Esophagus (tissue), 2 donors: ENCODE results near the gene CDHR1. TPM values are rescaled to one million over a fixed set of nuclear protein-coding genes. Genes with fewer than 3 reads are reported as not detected.

Source experiments
- H3K27ac ChIP-seq, 2 donors: one replicate each; pipeline ENCODE4 v1.5.1; 2013; ENCODE audit warnings: low read depth in 2 of 2, mild to moderate bottlenecking in 2 of 2, inconsistent platforms in 1 of 2, low read length in 1 of 2, moderate library complexity in 1 of 2
- H3K27me3 ChIP-seq, 2 donors: one replicate each; pipeline ENCODE4 v1.6.1; 2013; ENCODE audit warnings: low read length in 2 of 2, control low read depth in 1 of 2, mild to moderate bottlenecking in 1 of 2; ENCODE audit not compliant: insufficient read depth in 2 of 2, control insufficient read depth in 1 of 2
- H3K36me3 ChIP-seq, 2 donors: one replicate each; pipeline ENCODE4 v1.6.1; 2013; ENCODE audit warnings: low read length in 1 of 2; ENCODE audit not compliant: control insufficient read depth in 2 of 2, insufficient read depth in 2 of 2
- H3K4me1 ChIP-seq, 2 donors: one replicate each; pipeline ENCODE4 v1.6.1; 2013; ENCODE audit warnings: low read length in 1 of 2; ENCODE audit not compliant: control insufficient read depth in 2 of 2, insufficient read depth in 2 of 2
- H3K4me3 ChIP-seq, 2 donors: one replicate each; pipeline ENCODE4 v1.5.1; 2013; ENCODE audit warnings: low read length in 2 of 2, mild to moderate bottlenecking in 2 of 2, low read depth in 1 of 2, moderate library complexity in 1 of 2
- H3K9me3 ChIP-seq, 2 donors: one replicate each; pipeline ENCODE4 v1.6.1; 2013; ENCODE audit warnings: mild to moderate bottlenecking in 2 of 2, low read depth in 1 of 2, low read length in 1 of 2, moderate library complexity in 1 of 2; ENCODE audit not compliant: control insufficient read depth in 2 of 2, insufficient read depth in 1 of 2
- WGBS, 2 donors: extraction: QIAGEN DNeasy Blood & Tissue Kit; methylation state at CpG; one replicate each; pipeline ENCODE4 v1.1.7; 2013; 5-methylcytosine and 5-hydroxymethylcytosine counted together
- polyA plus RNA-seq, 2 donors: library from polyadenylated mRNA; stranded (reverse); fragments of 200-250 nt; gene quantifications; one replicate each; pipeline ENCODE4 v1.2.3, GENCODE V29; 2013
- donor health status: healthy with polysubstance abuse.
- donor health status: Bipolar disorder and iron deficiency.

Gene CDHR1
- polyA plus RNA-seq, 2 donors, result 5.0 to 16.1 TPM

- Histone ChIP-seq H3K27me3 (no peaks in the 10 kb centered on the region), H3K4me1 (no peaks in the 10 kb centered on the region), H3K9me3 (no peaks in the 10 kb centered on the region), H3K36me3 (no peaks in the 10 kb centered on the region), H3K27ac (no peak overlapping the region), H3K4me3 (no peak overlapping the region)
- WGBS, 2 donors, result 2 to 4% methylated on average over 11 of the region's 11 CpGs
Observed at GRCh38 chr10:84264611-84265141, 70.3 kb downstream of the CDHR1 start.

- H3K4me3 ChIP-seq, result no peak overlapping the region
- H3K36me3 ChIP-seq, result no peaks in the 10 kb centered on the region
- 49 to 51% methylated on average over 4 of the region's 4 CpGs for WGBS, 2 donors
- H3K4me1 ChIP-seq, result no peaks in the 10 kb centered on the region
- no peak overlapping the region for H3K27ac ChIP-seq
- H3K27me3 ChIP-seq, result no peaks in the 10 kb centered on the region
- no peaks in the 10 kb centered on the region for H3K9me3 ChIP-seq
Observed at GRCh38 chr10:84265418-84265817, 71.1 kb downstream of the CDHR1 start.

GRCh38 chr10:84267503-84268126 is 73.3 kb downstream of the CDHR1 start:
- Histone ChIP-seq H3K27ac (no peak overlapping the region), H3K4me3 (no peak overlapping the region), H3K9me3 (no peaks in the 10 kb centered on the region), H3K27me3 (no peaks in the 10 kb centered on the region), H3K4me1 (no peaks in the 10 kb centered on the region), H3K36me3 (no peaks in the 10 kb centered on the region)
- 39 to 42% methylated on average over 7 of the region's 7 CpGs for WGBS, 2 donors

- Histone ChIP-seq H3K9me3 (no peaks in the 10 kb centered on the region), H3K27ac (no peak overlapping the region), H3K4me1 (no peaks in the 10 kb centered on the region), H3K27me3 (no peaks in the 10 kb centered on the region), H3K4me3 (no peak overlapping the region), H3K36me3 (no peaks in the 10 kb centered on the region)
- 61 to 67% methylated on average over 1 of the region's 1 CpG for WGBS, 2 donors
Observed at GRCh38 chr10:84269162-84269561, 74.8 kb downstream of the CDHR1 start.

Other genes with a start within 250 kb of the CDHR1 start
- 100 to 1,000 TPM in 1 of 2 donors, 10 to 100 TPM in 1; 62.8 to 144 TPM for gene GHITM, start 55.0 kb upstream of the CDHR1 start, polyA plus RNA-seq
- 100 to 1,000 TPM; 273 to 321 TPM for gene GPR15LG, start 20.7 kb upstream of the CDHR1 start, polyA plus RNA-seq
- not detected for gene LRIT2, start 31.0 kb downstream of the CDHR1 start, polyA plus RNA-seq
- not detected for gene LRIT1, start 47.0 kb downstream of the CDHR1 start, polyA plus RNA-seq
- under 1 TPM; 0.31 to 0.33 TPM for gene RGR, start 50.5 kb downstream of the CDHR1 start, polyA plus RNA-seq
- 10 to 100 TPM; 10.0 to 11.6 TPM for gene CCSER2, start 134.1 kb downstream of the CDHR1 start, polyA plus RNA-seq